LNCaP clone FGC (cell line): Measurements from ENCODE around the gene PTPRD.

Source experiments
- DNase-seq: peaks from one replicate; pipeline ENCODE4 v3.0.0-alpha.2; 2011; ENCODE audit warnings: low read depth
- H3K4me3 ChIP-seq: 2 replicates; pipeline ENCODE4 v1.5.1; 2011; ENCODE audit warnings: mild to moderate bottlenecking, low read depth, low read length, control low read depth
- CTCF ChIP-seq: IDR thresholded peaks from 2 replicates; pipeline ENCODE4 v1.5.1; 2012; ENCODE audit warnings: mild to moderate bottlenecking; ENCODE audit not compliant: control insufficient read depth, insufficient read depth; ENCODE audit errors: extremely low read depth

The PTPRD gene

GRCh38 chr9:8473244-8474020 lies 2139.4 kb downstream of the PTPRD start:
- no peak overlapping the region for H3K4me3 ChIP-seq
- no peak for DNase-seq
- TF ChIP-seq CTCF: no peak

- no peak for DNase-seq
- H3K4me3 ChIP-seq: no peak overlapping the region
- no peak for TF ChIP-seq CTCF
These were observed 2144.7 kb downstream of the PTPRD start for GRCh38 chr9:8468045-8468637.

- TF ChIP-seq CTCF: no peak
- no peak for DNase-seq
These were observed 2155.0 kb downstream of the PTPRD start for GRCh38 chr9:8457816-8458215.

GRCh38 chr9:8457055-8457454 lies 2155.7 kb downstream of the PTPRD start:
- DNase-seq: no peak
- no peak for TF ChIP-seq CTCF
- H3K4me3 ChIP-seq: no peak overlapping the region

More at GRCh38 chr9:8457816-8458215, 2155.0 kb downstream of the PTPRD start:
- no peak overlapping the region for H3K4me3 ChIP-seq

- H3K4me3 ChIP-seq: no peak overlapping the region
- no peak for DNase-seq
- TF ChIP-seq CTCF: no peak
These were observed 2156.5 kb downstream of the PTPRD start for GRCh38 chr9:8456344-8456743.

- no peak for TF ChIP-seq CTCF
- no peak overlapping the region for H3K4me3 ChIP-seq
- no peak for DNase-seq
These were observed 2161.8 kb downstream of the PTPRD start for GRCh38 chr9:8450810-8451545.

GRCh38 chr9:8448226-8448625 lies 2164.6 kb downstream of the PTPRD start:
- no peak for TF ChIP-seq CTCF
- no peak for DNase-seq
- H3K4me3 ChIP-seq: no peak overlapping the region
